Stimulated activated CD4-positive, alpha-beta T cell treated with anti-CD3 and anti-CD28 coated beads, Interleukin-2, amount 100 ng/mL, for 24 hours (primary cell): Measurements from ENCODE around the gene MID1.

Experiments used
- DNase-seq, 2 donors: peaks; one replicate each; pipeline ENCODE4 v3.0.0-alpha.2; 2020

MID1 gene

DNA sequence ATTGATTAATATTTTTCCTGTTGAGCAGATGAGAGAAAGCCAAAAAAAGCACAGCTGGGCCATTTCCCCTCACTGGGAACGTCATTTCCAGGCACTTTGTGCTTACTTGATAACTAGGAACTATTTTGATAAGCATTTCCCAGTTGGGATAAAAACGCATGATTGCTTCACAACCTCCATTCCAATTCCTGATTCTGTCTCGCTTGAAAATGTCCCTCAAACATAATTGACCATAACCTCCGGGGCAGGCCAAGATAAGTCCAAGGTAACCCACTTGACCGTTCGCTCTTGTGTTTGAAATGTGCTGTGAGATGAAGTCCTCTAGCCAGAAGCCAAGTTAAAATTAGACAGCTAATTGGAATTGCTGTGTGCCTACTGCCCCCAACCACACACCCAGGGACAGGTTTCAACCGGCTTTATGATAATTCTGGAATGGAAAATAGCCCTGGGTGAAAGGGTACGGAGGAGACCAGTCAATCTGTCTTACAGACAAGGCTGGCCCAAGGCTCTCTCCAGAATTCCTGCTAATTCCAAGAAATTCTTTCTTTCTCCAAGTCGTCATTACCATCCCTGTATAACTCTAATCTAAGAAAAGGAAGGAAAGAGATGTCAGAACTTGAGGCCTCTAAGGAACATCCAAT is 137.1 kb downstream of the MID1 start:
- DNase-seq, result no peak

DNA sequence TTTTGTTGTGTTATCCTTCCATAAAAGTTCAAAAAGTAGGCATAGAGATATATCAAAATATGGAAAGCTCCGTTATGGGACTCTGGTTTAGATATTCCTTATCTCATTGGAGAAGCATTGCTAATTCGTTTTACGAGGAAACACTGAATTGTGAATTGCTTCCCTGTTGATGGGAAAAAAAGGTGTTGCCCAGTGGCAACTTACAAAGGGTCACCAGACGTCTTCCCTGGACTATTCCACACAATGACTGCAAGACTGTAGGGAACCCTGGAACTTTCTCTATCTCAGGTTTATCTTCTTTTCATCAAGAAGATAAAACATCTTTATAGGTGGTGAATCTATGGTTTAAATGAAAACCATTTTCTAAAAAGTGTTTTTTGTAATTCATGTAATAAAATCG is 137.7 kb downstream of the MID1 start:
- DNase-seq, result no peak

DNA sequence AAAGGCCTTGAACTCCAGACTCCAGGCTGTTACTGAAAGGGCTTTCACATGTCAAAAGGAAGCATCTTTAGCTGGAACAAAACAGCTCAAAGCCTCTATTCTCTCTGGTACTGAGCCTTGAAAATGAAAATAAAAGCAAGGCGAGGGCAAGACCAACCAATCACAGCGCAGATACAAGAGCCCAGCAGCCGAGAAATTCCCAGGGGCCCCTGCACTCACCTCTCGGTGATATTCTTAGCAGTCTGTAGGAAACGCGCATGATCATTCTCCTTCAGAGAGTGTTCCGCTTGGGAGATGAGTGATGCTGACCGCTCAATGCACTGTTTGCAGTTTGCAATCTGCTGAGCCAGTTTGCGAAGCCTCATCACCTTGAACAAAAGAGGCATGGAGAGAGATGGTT is 138.1 kb downstream of the MID1 start:
- DNase-seq, result no peak

DNA sequence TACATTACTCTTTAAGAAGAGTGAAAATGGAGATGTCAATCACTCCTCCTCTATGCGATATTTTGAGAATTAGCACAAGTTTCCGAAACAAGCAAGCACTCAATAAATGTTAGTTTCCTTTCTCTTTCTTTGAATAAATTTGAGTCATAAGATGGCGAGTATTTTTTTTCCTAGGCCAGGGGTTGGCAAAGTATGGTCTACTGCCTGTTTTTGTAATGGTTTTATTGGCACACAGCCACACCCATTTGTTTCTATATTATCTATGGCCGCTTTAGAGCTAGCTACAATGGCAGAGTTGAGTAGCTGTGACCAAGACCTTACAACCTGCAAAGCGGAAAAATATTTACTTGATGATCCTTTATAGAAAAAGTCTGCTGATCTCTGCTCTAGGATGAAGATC is 139.5 kb downstream of the MID1 start:
- DNase-seq, result no peak

DNA sequence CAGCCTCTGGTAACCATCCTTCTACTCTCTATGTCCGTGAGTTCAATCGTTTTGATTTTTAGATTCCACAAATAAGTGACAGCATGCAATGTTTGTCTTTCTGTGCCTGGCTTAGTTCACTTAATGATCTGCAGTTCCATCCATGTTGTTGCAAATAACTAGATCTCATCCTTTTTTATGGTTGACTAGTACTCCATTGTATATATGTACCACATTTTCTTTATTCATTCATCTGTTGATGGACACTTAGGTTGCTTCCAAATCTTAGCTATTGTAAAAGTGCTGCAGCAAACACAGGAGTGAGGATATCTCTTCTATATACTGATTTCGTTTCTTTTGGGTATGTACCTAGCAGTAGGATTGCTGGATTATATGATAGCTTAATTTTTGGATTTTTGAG is 140.9 kb downstream of the MID1 start:
- no peak for DNase-seq

DNA sequence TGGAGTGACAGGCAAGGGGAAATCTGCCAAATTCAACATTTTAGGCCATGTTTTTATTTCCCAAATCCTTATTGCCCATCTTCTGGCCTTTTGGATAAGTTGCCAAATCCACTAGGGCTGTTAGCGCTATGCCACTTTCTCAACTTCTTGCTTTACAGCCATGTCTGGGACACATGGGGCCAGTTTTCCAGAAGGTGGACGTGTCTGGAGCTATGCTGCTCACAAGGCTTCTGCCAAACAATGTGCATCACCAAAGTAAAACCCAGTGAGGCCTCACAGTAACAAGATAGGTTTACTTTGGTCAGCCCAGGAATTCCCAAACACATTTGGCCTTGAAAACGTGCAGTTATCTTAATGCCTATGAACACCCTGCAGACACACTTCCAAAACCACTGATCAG is 142.9 kb downstream of the MID1 start:
- no peak for DNase-seq

DNA sequence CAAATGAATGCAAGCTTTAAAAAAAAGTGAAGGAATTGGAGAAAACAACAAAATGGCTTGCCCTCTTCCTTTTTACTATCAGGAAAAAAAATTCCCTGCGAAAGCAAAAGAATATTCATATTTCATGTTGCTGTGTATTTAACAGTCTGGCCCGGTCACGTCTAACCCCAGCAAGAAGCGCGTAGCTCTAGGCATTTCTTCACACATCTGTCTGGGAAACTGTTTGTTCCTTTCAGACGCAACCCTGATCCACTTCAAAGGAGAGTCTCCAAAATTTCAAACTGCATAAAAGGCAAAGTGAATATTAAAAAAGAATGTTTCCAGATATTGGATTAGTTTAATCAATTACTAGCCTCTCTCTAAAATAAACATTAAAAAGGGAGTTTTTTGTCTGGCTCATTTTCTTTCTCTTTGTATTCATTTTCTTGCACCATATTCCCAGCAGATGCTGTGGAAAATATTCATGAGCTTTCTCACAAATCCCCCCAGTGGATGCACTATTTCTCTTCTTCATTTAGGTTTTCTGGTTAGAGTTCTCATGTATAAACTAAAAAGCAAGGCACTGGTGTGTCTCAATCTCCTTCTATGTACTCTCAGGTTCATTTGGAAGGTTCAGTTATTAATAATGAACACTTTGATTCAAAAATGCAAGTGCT is 145.3 kb downstream of the MID1 start:
- DNase-seq, result no peak

DNA sequence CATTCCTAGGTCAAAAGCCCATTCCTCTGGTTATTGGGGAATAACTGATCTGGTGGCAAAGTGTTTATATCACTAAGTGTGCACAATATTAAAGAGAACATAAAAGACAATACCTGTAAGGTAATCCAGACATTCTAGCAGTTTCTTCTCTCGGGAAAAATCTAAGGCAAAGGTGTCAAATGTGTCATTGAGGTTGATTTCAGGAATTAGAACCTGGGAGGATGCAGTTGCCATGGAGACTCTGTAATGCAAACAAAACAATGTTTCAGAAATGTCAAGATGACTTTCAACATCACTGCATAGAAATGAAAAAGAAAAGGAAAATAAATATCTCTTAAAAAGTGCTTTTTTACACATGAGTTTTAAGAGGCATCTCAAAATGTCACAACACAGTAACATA is 145.9 kb downstream of the MID1 start:
- DNase-seq, result no peak

DNA sequence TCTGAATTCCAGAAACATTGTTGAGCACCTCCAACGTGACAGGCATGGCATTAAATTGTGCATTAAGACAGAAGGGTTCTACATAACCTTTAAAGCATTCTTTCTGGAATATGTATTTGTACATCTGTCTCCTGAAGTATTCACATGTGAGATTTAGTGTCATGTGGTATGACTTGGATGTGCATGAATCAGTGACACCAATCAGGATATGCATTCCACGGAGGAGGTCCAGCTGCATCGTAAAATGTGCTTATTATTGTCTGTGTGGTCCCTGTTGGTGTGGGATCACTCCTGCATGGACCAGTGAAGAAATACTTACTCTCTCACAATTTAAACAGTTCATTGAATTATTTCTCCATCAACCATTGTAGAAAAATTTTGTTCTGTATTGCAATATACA is 149.0 kb downstream of the MID1 start:
- no peak for DNase-seq

DNA sequence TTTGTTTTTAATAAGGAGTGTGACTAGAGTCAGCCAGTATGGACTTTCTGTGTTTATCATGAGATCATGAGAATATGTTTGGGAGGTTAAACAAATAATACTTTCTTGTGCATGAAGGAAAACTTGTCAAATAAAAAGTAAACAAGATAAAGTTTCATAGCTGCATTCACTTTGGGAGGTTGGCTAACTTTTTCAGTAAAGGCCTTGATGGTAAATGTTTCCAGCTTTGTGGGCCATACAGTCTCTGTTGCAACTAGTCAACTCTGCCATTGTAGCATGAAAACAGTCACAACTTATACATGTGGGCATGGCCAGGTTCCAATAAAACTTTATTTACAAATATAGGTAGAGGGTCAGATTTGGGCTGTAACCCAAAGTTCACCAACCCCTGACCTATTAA is 150.4 kb downstream of the MID1 start:
- DNase-seq, result no peak

DNA sequence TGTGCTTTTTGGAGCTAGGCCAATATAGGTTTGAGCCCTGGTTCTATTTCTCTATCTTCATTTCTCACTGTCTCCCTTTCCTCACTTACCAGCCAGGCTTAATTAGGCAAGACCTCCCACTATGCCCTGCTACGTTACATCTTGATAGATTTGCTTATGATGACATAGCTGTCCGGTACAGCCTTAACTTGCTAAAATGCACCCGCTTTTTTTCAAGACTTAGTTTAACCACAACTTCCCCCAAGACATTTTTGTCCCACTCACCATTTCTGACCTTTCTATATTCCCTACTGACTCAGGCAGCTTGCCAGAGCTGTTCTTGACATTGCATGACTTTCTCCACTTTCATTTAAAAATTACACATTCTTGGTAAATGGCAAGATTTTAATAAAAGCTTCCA is 152.6 kb downstream of the MID1 start:
- no peak for DNase-seq

DNA sequence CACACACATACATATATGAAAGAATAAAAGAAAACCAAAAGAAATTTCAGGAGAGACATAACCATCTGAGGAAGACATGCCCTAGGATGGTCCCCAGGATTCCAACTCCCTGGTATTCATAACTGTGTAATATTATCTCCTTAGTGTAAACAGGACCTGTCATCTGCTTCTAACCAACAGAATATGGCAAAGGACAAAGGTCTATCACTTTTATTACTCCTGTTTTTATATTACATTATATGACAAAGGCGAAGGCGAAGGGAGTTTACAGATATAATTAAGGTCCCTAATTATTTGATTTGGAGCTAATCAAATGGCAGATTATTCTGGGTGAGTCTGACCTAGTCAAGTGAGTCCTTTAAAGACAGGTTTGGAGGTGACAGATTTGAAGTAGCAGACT is 155.1 kb downstream of the MID1 start:
- no peak for DNase-seq

DNA sequence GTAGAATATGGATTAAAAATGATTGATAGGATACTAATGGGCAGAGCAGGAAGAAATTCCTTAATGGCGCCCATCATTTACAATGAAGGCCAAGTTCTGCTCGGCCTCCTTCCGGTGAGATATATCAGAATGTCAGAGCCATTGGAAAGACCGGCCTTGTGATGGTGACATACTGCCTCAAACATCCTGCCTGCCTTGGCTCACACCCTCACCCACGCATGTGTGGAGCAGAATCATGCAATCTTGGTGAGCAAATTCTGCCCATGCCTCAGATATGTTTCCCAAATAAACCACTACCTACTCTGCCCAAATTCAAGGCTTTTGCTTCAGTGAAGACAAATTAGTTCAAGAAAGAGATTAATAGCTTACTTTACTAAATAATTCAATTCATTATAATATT is 163.3 kb downstream of the MID1 start:
- DNase-seq, result no peak

DNA sequence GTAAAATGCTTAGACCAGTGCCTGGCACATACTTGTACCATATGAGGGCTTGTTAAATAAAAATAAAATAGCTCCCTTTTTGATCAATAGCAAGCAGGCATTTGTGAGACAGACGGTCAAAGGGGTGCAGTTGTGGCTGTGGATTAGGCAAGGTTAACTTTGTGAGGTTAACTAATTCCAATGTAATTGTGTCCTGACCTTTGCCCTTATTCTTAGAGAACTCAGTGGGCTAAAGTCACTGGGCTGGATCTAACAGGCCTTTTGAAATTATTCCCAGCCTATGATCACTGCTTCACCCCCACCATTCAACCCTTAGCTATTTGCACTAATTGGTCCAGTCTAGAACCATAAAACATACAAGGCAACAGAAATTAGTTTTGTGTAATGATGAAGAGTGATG is 166.4 kb downstream of the MID1 start:
- DNase-seq, result no peak

DNA sequence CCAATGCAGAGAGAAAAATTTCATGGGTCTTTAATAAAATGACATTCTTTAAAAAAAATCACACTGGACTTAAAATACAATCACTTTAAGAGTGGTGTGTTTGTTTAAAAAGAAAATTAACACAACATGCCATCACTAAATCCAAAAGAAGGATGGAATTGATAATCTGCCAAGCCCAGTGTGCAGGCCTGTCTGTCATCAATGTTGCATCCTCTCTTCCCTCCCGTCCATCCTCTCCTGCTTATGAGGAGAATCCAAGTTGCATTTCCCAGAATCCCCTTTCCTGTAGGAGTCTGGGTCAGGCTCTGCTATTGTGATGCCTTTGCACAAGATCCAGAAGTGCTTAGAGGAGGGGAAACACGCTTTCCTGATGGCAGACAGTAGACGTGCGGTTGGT is 169.4 kb downstream of the MID1 start:
- no peak for DNase-seq

DNA sequence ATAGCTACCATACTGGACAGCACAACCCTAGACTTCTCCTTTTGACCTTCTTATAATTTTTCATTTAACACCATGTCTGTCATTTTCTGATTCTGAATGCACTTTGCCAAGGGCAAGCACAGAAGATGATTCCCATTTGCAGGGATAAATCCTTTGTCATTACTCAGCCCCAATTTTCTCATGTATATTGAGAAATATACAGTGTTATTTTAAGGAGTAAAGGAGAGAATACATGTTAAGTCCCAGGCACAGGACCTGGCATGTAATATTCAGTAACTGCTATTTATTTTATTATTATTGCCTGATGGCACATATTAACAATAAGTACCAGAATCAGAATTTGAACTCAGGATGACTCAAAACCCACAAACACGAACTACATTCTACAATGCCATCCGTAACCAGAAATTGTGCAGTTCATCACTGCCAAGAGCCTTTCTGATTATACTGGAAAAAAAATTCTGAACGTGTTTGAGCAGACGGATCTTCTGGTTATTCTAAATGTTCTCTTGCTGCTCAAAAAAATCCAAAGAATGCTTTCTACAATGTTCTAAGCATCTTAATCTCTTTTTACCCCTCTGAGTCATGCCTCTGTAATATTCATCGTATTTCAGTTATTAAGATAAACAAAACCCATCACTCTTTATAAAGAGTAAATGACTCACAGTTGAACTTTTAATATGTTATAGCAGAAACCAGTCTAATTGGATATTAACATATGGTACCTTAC is 170.0 kb downstream of the MID1 start:
- DNase-seq, result no peak

DNA sequence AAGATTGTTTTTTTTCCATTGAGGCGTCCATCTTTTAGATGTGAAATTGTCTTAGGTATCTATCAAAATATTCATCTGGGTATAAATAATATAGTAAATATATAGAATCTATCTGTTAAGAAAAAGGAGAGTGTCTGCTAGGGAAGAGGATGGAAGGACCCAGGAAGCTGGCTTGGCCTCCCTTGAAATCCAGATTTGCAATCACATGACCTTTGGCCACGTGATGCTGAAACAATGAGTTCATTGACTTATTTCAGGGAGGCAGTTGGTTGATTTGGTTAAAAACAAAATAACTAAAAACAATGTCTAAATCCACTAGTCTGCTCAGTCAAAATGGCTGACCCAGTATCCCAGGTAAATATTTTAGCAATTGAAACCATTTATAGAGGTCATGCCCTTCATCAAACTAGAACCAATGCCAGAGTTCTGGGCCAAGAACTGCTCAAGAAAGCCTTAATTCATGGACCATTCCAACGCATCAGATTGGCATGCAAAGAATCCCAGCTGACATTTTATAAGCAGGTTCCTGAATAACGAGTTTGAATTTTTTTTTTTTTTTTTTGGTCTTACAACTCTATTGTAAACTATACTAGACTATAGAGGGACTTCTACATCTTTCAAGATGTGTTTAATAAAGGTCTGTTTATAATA is 172.7 kb downstream of the MID1 start:
- DNase-seq, result no peak

DNA sequence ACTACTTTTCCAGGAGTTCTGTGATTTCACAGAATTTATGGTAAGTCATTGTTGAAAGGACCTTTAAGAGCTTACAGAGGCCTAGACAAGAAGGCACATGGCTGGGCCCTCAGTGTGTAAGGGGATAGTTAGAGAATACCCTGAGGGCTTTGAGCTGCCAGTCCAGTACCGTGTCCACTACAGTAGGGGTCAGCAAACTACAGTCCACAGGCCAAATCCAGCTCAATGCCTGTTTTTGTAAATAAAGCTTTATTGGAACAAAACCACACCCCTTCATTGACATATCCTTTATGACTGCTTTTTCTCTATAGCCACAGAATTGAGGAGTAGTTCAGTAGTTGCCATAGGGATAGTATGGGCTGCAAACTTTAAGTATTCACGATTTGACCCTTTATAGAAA is 176.2 kb downstream of the MID1 start:
- no peak for DNase-seq

DNA sequence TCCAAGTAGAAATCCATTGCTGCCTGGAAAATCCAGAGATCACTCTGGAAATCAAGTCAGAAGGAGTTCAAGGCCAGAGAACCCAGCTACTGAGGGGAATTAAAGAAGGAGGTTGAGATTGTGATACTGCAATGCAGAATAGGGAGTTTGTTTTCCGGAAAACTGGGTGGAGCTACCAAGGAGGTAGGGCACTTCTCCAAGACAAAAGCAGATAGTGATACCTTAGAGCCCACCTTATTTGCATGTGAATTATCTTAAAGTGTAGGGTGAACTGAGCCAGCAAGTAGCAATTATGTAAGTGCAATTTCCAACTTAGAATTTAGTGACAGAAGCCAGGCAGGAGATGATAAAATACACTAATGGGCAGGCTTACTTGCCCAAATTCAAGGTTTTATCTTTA is 178.9 kb downstream of the MID1 start:
- DNase-seq, result no peak

DNA sequence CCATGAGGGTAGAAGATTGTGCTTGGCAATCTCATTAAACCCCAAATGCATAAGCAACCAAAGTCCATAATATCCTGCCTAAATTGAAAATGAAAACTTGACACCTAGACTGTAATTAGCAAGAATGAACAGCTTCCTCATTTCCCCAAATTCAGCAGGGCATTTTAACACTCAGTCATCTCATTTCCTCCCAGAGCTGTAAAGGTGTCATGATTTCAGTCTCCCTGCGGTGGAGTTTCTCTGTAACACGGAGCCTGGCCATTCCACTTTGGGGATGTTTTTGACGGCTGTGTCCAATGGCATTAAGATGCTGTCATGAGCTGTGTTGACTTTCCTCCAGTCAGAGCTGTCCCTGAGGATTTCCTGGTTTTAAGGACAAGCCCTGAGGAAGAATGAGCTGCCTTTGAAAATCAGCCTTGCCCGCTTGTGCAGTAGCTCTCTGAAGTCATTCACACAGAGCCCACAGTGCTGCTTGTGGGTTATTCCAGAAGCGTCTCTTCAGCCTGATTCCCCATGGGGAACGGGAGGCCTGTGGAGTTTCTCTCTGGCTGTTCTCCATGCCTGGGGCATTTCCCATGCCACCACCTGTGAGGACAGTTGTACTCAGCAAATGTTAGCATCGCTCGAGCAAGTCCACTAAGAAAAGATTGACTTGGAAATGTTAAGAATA is 187.0 kb downstream of the MID1 start:
- DNase-seq, result no peak

DNA sequence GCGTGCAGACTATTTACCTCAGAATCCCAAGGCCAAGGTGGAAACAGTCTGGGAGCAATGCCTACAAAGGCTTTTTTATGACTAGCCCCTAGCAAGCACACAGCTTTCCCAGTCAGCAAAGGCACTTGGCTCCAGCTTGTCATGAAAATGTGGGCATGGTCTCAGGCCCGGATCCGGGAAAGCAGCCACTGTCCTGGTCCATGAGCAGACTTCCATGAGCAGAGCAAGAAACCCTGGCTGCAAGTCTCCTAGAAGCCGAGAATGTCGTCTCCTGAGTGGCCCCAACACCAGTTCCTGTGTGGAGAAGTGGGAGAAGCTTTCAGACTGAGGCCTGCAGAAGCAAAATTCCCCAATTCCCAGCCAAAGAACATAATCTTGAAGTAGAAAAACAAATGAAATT is 190.5 kb downstream of the MID1 start:
- no peak for DNase-seq

DNA sequence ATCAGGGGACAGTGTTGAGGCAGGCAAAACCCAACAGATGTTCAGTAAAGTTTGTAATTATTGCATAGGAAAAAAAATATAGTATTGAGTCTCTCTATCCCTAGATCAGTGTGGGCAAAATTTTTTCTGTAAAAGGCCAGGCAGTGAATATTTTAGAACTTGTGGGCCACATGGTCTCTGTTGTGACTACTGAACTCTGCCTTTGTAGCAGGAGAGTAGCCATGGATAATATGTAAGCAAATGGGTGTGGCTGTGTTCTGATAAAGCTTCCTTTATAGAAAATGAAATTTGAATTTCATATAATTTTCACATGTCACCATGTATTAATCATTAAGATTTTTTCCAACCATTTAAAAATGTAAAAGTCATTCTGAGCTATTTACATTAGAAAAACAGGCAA is 193.1 kb downstream of the MID1 start:
- no peak for DNase-seq

DNA sequence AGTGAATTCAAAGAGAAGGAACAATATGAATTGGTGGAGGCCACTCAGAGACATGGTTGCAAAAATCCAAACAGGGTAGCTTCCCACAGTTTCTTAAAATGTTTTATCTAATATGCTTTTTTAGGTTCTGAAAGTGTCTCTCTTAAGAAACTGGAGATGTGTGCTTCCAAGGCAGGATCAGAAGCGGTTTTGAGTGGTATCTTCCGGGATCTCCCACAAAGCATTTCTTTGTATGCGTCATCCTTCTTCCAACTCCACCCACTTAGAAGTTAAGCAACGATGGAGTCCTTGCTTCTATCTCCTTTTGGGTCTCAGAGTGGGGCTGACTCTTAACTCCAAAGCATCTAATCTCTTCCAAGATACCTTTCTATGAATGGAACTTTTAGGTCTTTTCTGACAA is 196.7 kb downstream of the MID1 start:
- no peak for DNase-seq

DNA sequence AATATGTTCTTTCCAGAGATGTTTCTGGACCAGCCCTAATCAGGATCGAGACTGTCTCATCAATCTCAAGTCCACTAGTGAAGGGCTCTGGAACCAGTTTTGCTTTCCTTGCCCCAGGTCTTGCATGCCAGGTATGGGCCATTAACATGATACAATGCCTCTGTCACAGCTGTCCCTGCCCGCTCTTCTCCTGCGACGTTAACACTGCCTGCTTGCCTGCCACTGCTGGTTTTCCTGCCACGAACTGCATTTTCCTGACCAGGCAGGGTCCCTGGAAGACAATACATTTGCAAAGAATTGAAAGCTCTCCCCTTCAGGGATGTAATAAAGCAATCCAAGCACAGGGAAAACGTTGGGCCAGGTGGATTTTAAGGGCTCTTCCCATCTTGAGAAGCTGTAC is 200.3 kb downstream of the MID1 start:
- DNase-seq, result no peak
